IPS DF 4.7 (cell line): ENCODE results near the gene EPO.
"Not testable (repeated sequence)": the region's sequence is repeated elsewhere in the genome, so short reads cannot be mapped to it uniquely, and the experiment has no call there.

Experiments
- DNase-seq: peaks from one replicate; pipeline ENCODE4 v3.0.0-alpha.2; 2013; ENCODE audit warnings: low spot score; ENCODE audit errors: extremely low read depth

Gene EPO

GRCh38 chr7:100731937-100732636 is 11.8 kb downstream of the EPO start:
- no peak for DNase-seq

- no peak for DNase-seq
Observed at GRCh38 chr7:100735730-100736129, 15.5 kb downstream of the EPO start.

GRCh38 chr7:100736671-100737070 is 16.4 kb downstream of the EPO start:
- DNase-seq, result no peak

- DNase-seq, result no peak
Observed at GRCh38 chr7:100739934-100740333, 19.7 kb downstream of the EPO start.

GRCh38 chr7:100744605-100745004 is 24.3 kb downstream of the EPO start:
- no peak for DNase-seq

GRCh38 chr7:100745184-100745583 is 24.9 kb downstream of the EPO start:
- DNase-seq, result no peak

GRCh38 chr7:100752994-100753393 is 32.7 kb downstream of the EPO start:
- no peak for DNase-seq

- DNase-seq, result no peak
Observed at GRCh38 chr7:100753750-100754149, 33.5 kb downstream of the EPO start.

GRCh38 chr7:100759357-100760171 is 39.3 kb downstream of the EPO start:
- DNase-seq, result no peak

GRCh38 chr7:100762841-100763240 is 42.6 kb downstream of the EPO start:
- DNase-seq, result not testable (repeated sequence)

- no peak for DNase-seq
Observed at GRCh38 chr7:100763556-100764140, 43.4 kb downstream of the EPO start.

- DNase-seq, result no peak
Observed at GRCh38 chr7:100764841-100765240, 44.6 kb downstream of the EPO start.

GRCh38 chr7:100765250-100765649 is 45.0 kb downstream of the EPO start:
- no peak for DNase-seq

GRCh38 chr7:100768784-100769183 is 48.5 kb downstream of the EPO start:
- DNase-seq, result no peak
